NCI-H82 treated with DMSO at 0.1 percent for 48 hours (cell line): Measurements from ENCODE around the gene NR4A3.
"Not testable (repeated sequence)": the region's sequence is repeated elsewhere in the genome, so short reads cannot be mapped to it uniquely, and the experiment has no call there.

Experiments used
- DNase-seq: peaks from one replicate; lab custom pipeline; 2025; ENCODE audit not compliant: unreplicated experiment; lab: John Stamatoyannopoulos, UW

Gene NR4A3

DNA sequence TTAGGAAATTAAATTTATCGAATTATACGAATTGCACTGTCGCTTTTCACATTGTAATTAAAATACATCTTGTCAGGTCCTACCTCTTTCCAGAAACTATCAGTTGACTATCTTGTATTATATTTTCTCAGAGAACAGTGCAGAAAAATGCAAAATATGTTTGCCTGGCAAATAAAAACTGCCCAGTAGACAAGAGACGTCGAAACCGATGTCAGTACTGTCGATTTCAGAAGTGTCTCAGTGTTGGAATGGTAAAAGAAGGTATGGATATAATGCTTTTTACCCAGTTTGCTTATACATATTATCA lies 10.8 kb downstream of the NR4A3 start:
- DNase-seq, result no peak

DNA sequence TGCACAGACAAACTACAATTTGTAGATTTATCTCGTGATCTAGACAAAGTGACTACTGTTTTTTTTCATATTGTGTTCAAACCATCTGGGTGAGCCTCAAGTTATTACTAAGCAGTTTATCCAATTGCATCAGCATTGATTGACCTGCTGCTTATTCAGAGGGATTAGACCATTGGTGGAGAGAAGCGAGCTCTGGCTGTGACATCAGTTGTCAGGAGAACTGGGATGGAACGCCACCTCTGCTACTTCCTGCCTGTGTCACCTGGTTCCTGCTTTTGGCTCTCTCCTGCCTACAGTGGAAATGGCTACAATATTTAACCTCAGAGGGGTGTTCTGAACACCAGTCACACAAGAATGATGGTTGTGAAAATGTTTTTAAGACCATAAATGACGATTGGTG lies 12.1 kb downstream of the NR4A3 start:
- DNase-seq, result peak; percentile 19

DNA sequence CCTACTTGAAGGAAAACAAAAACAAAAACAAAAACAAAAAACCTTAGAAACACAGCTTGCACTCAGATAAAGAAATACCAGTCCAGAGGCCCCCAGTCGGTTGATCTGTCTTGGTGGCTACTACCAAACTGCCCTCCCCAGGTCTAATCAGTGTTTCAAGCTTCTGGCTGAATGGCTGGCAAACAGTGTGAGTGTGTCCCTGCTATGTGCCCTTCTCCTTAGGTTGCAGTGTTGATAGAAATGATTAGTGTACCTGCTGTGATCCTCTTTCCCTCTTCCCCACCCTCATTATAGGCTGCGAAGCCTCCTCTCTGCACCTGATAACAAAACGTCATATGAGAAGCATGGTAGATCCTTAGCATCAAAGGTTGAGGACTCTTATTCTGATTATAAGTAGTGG lies 12.8 kb downstream of the NR4A3 start:
- no peak for DNase-seq

DNA sequence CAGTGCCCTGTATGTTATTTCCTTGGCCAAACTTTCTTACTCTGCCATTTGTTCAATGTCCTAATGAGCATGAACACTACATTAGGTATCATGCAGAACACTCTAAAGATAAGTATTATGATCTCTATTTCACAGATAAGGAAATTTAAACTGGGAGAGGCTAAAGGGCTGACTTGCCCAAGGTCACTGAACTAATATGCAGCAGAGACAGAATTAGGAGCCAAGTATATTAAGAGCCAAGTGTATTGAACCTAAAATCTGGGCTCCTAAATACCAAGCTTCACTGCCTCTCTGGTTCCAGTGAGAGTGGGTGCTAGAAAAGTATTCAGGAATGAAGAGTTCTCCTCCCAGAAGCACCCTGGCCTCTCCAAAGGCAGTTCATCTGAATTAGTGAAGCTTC lies 13.5 kb downstream of the NR4A3 start:
- no peak for DNase-seq

DNA sequence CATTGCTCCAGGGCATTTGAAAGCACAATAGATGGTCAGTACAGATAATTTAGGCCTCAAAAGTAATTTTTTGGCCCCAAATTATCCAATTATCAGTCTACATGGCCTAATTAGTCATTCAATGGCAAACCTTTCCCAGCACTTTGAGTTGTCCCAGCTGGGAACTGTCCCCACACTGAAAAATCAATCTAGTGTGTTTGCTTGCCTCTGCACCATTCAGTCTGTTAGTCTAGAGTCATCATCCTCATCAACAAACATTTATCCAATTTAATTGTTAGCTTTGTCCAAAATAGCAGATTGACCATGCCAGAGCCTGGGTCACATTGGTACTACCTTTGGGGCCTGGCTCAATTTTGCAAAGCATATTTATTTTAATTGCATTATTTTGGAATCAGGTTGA lies 13.9 kb downstream of the NR4A3 start:
- no peak for DNase-seq

DNA sequence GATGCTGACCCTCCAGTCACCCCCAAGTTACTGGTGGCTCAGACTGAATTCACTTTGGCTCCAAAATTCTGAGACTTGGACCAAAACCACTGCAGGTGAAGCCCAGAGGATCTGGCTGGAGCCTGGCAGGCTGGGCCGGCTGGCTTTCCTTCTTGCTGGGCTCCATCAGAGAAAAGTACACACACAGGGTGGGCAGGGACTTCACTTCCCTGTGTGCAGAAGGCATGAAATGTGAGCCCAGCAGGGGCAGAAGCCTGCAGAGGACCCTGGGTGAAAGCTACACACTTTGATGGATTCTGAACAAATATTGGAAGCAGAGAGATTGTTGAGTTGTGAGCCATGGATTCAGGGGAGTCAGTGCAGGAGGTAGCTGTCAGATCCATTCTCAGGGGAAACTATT lies 18.4 kb downstream of the NR4A3 start:
- DNase-seq, result no peak

DNA sequence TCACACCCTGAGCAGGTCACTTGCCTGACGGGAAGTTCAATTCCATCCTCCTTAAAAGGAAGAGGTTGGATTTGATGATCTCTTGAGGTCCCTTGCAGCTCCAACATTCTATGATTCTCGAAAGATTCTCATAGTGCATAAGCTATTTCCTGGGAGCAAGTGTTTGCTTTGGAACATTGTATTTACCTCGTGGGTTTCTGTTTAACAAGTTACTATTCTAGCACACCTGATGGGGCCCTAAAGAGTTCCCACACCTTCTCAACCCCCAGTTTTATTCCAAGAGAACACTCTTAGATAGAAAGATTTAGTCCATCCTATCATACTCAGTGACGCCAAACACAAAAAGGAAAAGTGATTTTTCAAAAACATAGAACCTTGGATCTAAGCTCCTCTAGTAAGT lies 23.4 kb downstream of the NR4A3 start:
- DNase-seq, result no peak

DNA sequence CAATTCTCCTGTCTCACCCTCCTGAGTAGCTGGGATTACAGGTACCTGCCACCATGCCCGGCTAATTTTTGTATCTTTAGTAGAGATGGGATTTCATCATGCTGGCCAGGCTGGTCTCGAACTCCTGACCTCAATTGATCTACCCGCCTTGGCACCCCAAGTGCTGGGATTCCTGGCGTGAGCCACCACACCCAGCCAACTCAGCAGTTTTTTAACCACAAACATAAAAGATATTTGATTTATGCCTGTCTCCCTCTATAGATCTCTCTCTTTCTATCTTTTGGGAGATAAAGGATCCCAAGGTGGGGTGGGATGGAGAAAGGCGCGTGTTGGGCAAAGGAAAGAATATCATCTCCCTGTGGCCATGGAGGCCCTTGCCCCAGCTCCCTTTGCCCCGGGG lies 26.8 kb downstream of the NR4A3 start:
- DNase-seq, result no peak

DNA sequence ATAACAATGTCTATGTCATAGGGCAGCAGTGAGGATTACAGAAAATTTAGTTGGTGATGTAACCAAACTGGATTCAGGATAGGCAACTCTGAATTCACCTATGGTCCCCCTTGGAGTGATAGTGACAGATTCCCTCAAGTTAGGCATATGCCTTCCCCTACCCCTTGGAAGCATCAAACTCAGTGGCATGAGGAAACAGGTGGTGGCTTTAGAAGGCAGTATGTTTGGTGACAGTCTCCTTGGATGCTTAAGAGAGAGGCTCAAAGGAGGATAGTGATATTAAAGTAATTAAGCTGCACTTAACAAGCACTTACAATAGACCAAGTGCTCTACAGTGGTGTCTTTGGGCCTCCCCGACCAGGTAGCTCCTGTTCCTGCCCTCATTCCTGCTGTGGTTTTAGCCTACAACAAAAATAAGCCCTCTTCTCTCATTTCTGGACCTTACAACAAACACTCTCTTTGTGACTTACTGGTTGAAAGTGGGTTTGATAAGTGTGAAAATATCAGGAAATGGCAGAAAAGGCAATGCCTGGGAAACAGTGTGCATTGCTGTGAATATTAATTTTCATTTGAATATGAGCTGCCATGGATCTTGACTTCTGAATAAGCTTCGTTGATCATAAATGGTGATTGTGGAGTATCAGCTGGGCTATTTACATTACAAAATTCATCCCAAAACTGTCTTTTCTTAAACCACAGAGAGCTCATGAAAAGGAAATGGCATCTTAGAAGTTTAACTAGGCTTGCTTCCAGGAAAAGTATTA lies 29.2 kb downstream of the NR4A3 start:
- DNase-seq, result no peak

DNA sequence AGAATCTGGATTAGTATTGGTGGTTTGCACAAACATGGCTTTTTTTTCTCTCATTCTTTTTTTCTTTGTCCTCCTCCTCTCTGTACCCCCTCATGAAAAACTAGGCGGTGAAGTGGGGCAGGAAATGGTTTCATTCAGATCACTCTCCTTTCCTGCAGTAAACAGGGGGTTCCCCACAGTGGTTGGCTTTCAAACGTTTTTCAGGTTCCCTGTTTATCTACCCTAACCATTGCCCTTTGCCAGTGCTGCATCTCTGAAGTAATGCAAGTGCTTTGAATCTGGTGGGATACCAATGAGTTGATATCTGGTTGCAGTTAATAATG lies 29.8 kb downstream of the NR4A3 start:
- no peak for DNase-seq

DNA sequence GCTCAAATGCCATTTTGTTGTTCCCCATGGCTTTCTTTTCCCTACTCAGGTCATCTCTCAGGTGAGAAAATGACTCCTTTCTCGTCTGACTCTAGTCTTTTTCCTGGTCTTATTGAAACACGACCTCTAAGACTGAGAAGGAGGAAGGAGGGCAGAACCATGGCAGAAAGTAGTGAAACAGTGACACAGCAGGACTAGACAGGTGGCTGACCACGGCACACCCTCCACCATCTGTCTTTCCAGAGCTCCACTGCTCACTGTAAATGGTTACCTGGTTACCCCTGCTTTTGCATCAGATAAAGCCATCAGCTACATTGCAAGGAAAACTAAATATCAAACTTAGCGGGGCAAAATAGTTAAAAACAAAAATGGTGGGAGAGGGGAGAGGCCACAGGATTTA lies 30.9 kb downstream of the NR4A3 start:
- DNase-seq, result no peak

DNA sequence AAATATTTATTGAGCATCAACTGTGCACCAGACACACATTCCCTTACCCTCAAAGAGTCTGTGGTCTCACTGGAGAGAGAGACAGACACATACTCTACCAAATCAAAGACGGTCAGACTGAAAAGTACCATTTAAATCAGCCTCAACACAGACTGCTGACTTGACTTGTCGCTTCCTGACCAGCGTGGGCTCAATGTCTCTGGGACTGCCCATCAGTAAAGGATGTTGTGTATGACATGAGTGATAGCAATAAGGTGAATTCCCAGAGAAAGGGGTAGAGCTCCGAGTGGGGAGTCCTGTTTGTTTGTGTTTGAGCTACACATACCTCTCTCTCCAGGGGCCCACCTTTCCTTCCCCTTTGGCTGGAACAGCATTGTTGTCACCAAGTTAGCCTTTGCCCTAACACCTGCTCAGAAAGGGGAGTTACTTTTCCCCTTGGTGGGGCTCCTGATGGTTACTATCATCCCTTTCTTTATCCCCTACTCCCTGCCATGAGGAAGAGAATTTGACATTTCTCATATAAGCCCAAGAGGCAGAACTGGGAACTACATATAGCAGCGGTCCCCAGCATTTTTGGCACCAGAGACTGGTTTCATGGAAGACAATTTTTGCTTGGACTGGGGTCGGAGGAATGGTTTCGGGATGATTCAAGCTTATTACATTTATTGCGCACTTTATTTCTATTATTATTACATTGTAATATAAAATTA lies 33.9 kb downstream of the NR4A3 start:
- no peak for DNase-seq

DNA sequence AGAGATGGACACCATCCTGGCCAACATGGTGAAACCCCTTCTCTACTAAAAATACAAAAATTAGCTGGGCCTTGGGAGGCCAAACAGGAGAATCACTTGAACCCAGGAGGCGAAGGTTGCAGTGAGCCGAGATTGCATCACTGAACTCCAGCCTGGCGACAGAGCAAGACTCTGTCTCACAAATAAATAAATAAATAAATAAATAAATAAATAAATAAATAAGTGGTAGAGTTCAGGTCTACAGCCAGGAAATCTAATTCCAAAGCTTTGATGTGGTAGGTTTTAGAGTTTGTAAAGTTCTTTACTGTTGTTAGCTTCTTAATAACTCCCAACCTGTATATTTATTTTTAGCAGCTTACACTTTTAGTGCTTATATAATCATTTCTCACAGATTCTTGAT lies 35.9 kb downstream of the NR4A3 start:
- not testable (repeated sequence) for DNase-seq

DNA sequence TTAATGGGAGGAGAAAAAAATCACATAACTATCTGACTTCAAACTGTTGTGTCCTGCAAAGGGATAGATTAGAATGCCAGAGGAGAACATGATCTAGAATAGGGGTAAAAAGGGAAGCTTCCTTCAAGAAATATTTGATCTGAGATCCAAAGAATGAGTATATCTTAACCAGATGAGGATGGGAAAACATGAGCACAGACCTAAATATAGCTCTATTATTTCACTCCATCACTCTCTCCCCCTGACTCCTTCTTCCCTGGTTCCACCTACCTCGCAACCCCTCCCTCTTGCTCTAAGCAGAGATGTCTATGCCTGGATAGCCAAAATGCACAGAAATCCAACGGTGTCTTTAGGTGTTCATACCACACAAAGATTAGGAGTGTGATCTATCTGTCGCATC lies 36.4 kb downstream of the NR4A3 start:
- no peak for DNase-seq

DNA sequence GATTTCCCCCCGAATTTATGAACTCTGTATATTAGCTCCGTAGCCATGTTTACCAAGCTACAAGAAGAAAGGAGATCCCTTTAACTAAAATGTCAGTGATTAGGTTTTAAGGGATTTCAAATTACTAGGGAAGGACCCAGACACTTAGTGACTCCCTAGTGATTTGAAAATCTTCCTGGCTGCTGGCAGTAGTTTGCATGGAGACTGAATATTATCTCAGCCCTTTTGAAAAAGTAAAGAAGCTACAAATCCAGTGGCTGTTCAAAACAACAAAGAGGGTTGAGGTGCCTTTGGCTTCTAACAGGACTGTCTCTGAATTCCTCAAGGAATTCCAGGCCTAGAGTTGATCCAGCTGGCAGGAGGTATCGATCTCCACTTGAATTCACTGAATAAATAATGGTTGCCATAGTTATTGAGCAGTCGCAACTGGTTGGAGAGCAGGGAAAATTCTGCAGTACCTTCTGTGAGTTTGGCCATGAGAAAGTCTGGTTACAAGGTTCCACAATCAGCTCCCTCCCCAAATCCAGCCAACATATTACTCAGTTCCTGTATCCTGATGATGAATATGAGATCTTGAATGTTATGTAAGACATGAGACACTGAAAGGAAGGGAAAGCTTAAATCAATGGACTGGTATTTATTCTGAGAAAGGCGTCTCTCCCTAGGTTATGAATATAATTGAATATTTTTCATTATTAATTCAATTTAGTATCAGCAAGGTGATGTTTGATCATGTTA lies 37.7 kb downstream of the NR4A3 start:
- DNase-seq, result no peak

DNA sequence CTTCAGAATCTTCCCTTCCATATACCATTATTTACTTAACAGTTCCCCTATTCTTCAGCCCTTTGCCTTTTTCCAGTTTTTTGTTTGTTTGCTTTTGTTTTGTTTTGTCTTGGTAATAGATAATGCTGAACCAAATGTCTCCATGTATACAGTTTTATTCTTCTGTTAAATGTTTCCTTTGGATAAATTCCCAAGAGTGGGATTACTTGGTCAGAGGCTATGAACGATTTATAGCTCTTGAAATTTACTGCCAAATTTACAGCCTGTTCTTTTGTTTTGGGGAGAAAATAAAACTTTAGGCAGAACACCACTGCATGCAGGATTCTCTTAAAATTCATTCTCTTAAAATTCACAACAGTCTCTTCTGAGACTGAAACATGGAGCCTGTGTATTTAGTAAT lies 38.6 kb downstream of the NR4A3 start:
- no peak for DNase-seq

DNA sequence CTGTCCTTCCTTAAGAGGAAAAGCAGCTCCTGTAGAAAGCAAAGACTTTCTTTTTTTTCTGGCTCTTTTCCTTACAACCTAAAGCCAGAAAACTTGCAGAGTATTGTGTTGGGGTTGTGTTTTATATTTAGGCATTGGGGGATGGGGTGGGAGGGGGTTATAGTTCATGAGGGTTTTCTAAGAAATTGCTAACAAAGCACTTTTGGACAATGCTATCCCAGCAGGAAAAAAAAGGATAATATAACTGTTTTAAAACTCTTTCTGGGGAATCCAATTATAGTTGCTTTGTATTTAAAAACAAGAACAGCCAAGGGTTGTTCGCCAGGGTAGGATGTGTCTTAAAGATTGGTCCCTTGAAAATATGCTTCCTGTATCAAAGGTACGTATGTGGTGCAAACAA lies 42.3 kb downstream of the NR4A3 start:
- DNase-seq, result no peak

DNA sequence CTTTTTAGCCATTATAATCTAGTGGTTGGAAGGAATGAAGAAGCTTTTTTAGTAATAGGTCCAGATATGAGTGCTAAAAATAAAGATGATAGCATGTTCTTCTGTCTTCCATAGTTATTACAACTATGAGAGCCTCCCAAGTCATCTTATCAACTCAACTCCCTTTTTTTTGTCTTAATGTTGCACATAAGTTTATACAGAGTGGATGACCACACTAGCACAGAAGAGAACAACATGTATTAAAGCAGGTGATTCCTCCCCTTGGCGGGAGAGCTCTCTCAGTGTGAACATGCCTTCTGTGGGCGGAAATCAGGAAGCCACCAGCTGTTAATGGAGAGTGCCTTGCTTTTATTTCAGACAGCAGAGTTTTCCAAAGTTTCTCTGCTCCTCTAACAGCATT lies 44.7 kb downstream of the NR4A3 start:
- no peak for DNase-seq

DNA sequence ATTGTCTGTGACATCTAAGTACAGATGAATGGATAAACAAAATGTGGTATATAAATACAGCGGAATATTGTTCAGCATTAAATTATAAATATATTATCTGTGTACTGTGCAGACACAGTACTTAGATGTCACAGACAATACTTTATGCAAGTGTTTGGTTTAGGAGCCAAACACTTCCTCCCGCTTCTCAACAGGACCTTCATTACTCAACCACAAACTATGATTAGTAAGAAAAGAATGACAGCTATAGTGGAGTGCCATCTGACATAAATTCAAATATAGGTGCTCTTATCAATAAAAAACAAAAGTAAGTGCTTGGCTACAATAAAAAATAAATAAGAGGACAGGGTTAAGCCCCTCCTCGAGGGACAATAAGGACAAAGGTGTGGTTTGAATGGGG lies 45.9 kb downstream of the NR4A3 start:
- DNase-seq, result no peak

DNA sequence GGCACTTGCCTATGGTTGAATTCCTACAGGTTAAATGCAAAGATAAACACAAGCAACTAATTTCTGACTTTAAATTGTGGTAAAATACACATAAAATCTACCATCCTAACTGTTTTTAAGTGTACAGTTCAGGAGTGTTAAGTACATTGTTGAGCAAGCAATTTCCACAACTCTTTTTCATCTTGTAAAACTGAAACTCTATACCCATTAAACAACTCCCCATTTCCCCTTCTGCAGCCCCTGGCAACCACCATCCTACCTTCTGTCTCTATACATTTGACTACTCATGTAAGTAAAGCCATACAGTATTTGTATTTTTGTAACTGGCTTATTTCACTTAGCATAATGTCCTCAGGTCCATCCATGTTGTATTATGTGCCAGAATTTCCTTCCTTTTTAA lies 46.3 kb downstream of the NR4A3 start:
- no peak for DNase-seq

DNA sequence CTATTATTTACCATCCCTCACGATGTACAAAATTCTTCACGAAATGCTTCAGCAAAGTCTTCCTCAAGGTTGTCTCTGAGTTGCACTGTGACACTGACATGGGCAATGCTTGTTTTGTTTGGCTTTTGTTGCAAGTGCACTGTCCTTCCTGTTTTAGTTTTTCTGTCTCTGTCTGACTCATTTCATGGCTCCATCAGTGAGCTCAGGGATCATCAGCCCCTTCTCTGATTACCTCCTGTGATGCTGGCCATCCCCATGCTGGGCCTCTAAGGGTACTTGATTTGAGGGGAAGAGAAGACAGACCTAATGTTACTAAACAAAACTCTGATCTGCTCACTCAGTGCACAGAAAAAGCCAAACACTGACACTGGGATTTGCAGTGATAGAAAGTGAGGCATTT lies 47.2 kb downstream of the NR4A3 start:
- no peak for DNase-seq

DNA sequence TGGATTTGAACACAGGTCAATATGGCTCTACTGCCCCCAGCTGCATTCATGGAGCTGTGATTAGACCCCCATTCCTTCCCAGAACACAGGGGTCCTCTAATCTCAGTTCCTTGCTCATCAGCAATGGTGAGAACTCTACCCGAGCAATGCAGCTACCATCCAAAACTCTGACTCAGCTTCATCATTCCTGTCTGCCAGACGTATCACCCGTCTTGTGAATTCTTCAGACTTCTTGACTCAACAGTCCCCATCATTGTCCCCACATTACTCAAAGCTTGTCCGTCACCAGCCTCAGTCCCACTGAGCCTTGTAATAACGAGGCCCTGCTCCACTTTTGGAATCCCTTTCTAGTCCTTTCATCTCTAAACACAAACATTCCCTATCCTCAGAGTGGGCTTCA lies 48.4 kb downstream of the NR4A3 start:
- no peak for DNase-seq

DNA sequence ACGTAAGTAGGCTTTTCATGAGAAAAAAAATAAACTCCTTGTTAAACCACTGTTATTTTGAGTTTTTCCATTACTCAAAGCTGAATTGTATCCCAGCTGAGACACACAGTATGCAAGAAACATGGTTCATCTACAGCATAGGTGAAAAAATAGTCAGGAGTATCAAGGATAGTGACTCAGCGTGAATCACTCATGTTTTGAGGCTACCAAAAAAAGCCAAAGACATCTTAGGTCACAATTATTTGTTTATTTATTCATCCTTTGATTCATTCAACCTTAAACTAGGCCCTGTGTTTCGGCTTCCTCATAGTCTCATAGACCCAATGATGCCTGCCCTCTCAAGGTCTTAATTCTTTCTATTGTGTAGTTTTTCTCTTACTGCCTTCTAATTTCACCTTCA lies 51.8 kb downstream of the NR4A3 start:
- no peak for DNase-seq
